H1 (cell line): Measurements from ENCODE around the gene FREM1. TPM values are rescaled to one million over a fixed set of nuclear protein-coding genes. Genes with fewer than 3 reads are reported as not detected.

Experiments
- CTCF ChIA-PET: fragments of 300-600 bp; sonication (Branson Sonifier 250); formaldehyde crosslinking; loops from one replicate; lab custom pipeline; 2021; ENCODE audit not compliant: partially characterized antibody; lab: Charles Lee
- POLR2A ChIA-PET: fragments of 300-600 bp; sonication (Branson Sonifier 250); formaldehyde crosslinking; loops from one replicate; lab custom pipeline; 2021; ENCODE audit warnings: inconsistent platforms; ENCODE audit not compliant: partially characterized antibody; lab: Charles Lee
- DNase-seq, 2 experiments: peaks; one replicate each; pipeline versions ENCODE4 v3.0.0 to v3.0.0-alpha.2; 2010 to 2022; ENCODE audit warnings: low spot score in 2 of 2, low read depth in 1 of 2, mixed read lengths in 1 of 2
- FAIRE-seq: peaks from 2 replicates; lab custom pipeline; 2011; peaks lifted over from hg19 to GRCh38; lab: Jason Lieb, UNC
- H2AFZ ChIP-seq: 2 replicates; pipeline ENCODE4 v1.8.1; 2012; ENCODE audit warnings: low read length, inconsistent platforms
- H2AK5ac ChIP-seq: 2 replicates; pipeline ENCODE4 v1.6.1; 2013; ENCODE audit warnings: low read depth, low read length
- H2BK120ac ChIP-seq: replicated peaks from 2 replicates; pipeline ENCODE3; 2013; ENCODE audit warnings: low read depth, low read length, inconsistent platforms
- H2BK12ac ChIP-seq: 2 replicates; pipeline ENCODE4 v1.6.1; 2013; ENCODE audit warnings: low read depth, low read length
- H2BK15ac ChIP-seq: 2 replicates; pipeline ENCODE4 v1.6.1; 2013; ENCODE audit warnings: low read length
- H2BK20ac ChIP-seq: 2 replicates; pipeline ENCODE4 v1.6.1; 2013; ENCODE audit warnings: low read length
- H2BK5ac ChIP-seq: 2 replicates; pipeline ENCODE4 v1.6.1; 2013; ENCODE audit warnings: low read depth, low read length
- H3K14ac ChIP-seq: 2 replicates; pipeline ENCODE4 v1.6.1; 2013; ENCODE audit warnings: inconsistent platforms; ENCODE audit not compliant: insufficient read length
- H3K18ac ChIP-seq: 2 replicates; pipeline ENCODE4 v1.6.1; 2013; ENCODE audit warnings: low read length; ENCODE audit errors: extremely low read depth
- H3K23ac ChIP-seq: 2 replicates; pipeline ENCODE4 v1.6.1; 2013; ENCODE audit warnings: inconsistent platforms; ENCODE audit not compliant: insufficient read length
- H3K23me2 ChIP-seq: 2 replicates; pipeline ENCODE4 v1.6.1; 2013; ENCODE audit warnings: low read depth, low read length
- H3K27ac ChIP-seq: 2 replicates; pipeline ENCODE4 v1.6.1; 2011; ENCODE audit warnings: low read depth, low read length, inconsistent platforms
- H3K27me3 ChIP-seq, 4 experiments: replicated peaks in 1 of 4; 1 replicate in 1 of 4; 2 replicates in 3 of 4; pipeline versions ENCODE4 v1.6.1 to v1.8.1; 2011 to 2013; ENCODE audit warnings: low read length in 3 of 4, mild to moderate bottlenecking in 3 of 4, inconsistent platforms in 2 of 4, mixed read lengths in 2 of 4, moderate library complexity in 1 of 4; ENCODE audit not compliant: control insufficient read depth in 3 of 4, insufficient read depth in 3 of 4; ENCODE audit errors: extremely low read depth in 1 of 4
- H3K36me3 ChIP-seq, 4 experiments: 2 replicates each; pipeline versions ENCODE4 v1.6.1 to v1.8.1; 2011 to 2013; ENCODE audit warnings: mild to moderate bottlenecking in 4 of 4, low read length in 3 of 4, moderate library complexity in 2 of 4, control low read depth in 1 of 4, inconsistent platforms in 1 of 4; ENCODE audit not compliant: insufficient read depth in 4 of 4, control insufficient read depth in 2 of 4
- H3K4ac ChIP-seq: replicated peaks from 2 replicates; pipeline ENCODE3; 2013; ENCODE audit warnings: low read length, low read depth, mixed read lengths, inconsistent platforms; ENCODE audit not compliant: insufficient read length
- H3K4me1 ChIP-seq, 4 experiments: replicated peaks in 1 of 4; 1 replicate in 1 of 4; 2 replicates in 3 of 4; pipeline versions ENCODE4 v1.6.1 to v1.8.1; 2011 to 2013; ENCODE audit warnings: low read length in 3 of 4, inconsistent platforms in 2 of 4, mixed read lengths in 1 of 4; ENCODE audit not compliant: insufficient read depth in 4 of 4, control insufficient read depth in 3 of 4
- H3K4me2 ChIP-seq, 2 experiments: 2 replicates each; pipeline versions ENCODE4 v1.6.1 to v1.8.1; 2011 to 2013; ENCODE audit warnings: low read depth in 2 of 2, low read length in 2 of 2, control low read depth in 1 of 2, inconsistent platforms in 1 of 2, mild to moderate bottlenecking in 1 of 2; ENCODE audit not compliant: insufficient read depth in 1 of 2
- H3K4me3 ChIP-seq, 4 experiments: fragments of 200-600, 300-600 bp in 1 of 4; sonication (generic), shearing (Covaris generic), sonication (Bioruptor Twin) in 1 of 4; 2 replicates each; pipeline versions ENCODE4 v1.5.1 to v1.8.1; 2011 to 2016; ENCODE audit warnings: low read length in 4 of 4, low read depth in 3 of 4, control low read depth in 2 of 4, inconsistent platforms in 2 of 4, mild to moderate bottlenecking in 2 of 4, mixed read lengths in 1 of 4, moderate library complexity in 1 of 4; ENCODE audit not compliant: insufficient read depth in 2 of 4; ENCODE audit errors: extremely low read depth in 1 of 4
- H3K56ac ChIP-seq: replicated peaks from 2 replicates; pipeline ENCODE3; 2013; ENCODE audit warnings: low read depth, mild to moderate bottlenecking, mixed read lengths, low read length, inconsistent platforms; ENCODE audit not compliant: insufficient read length
- H3K79me1 ChIP-seq: 2 replicates; pipeline ENCODE4 v1.6.1; 2013; ENCODE audit warnings: low read depth, low read length, control low read depth
- H3K79me2 ChIP-seq, 2 experiments: 2 replicates each; pipeline versions ENCODE4 v1.6.1 to v1.8.1; 2012 to 2013; ENCODE audit warnings: low read length in 2 of 2, mild to moderate bottlenecking in 2 of 2, inconsistent platforms in 1 of 2; ENCODE audit not compliant: insufficient read depth in 2 of 2, control insufficient read depth in 1 of 2
- H3K9ac ChIP-seq, 4 experiments: replicated peaks in 1 of 4; 1 replicate in 1 of 4; 2 replicates in 3 of 4; pipeline versions ENCODE4 v1.6.1 to v1.8.1; 2011 to 2013; ENCODE audit warnings: low read depth in 3 of 4, low read length in 3 of 4, control low read depth in 2 of 4, mild to moderate bottlenecking in 2 of 4, moderate library complexity in 2 of 4, inconsistent platforms in 1 of 4; ENCODE audit errors: extremely low read depth in 1 of 4
- H3K9me3 ChIP-seq, 2 experiments: 2 replicates each; pipeline versions ENCODE4 v1.6.1 to v1.8.1; 2012 to 2013; ENCODE audit warnings: mild to moderate bottlenecking in 2 of 2, moderate library complexity in 2 of 2, control low read depth in 1 of 2, inconsistent platforms in 1 of 2, low read depth in 1 of 2, low read length in 1 of 2, mixed read lengths in 1 of 2; ENCODE audit not compliant: insufficient read depth in 2 of 2
- H4K20me1 ChIP-seq, 2 experiments: replicated peaks in 1 of 2; 2 replicates each; pipeline versions ENCODE3 to v1.8.1; 2011 to 2013; ENCODE audit warnings: inconsistent platforms in 2 of 2, low read length in 2 of 2, mild to moderate bottlenecking in 1 of 2; ENCODE audit not compliant: insufficient read depth in 2 of 2, control insufficient read depth in 1 of 2
- H4K5ac ChIP-seq: 2 replicates; pipeline ENCODE4 v1.6.1; 2013; ENCODE audit warnings: low read length, low read depth, mixed read lengths, inconsistent platforms; ENCODE audit not compliant: insufficient read length
- H4K8ac ChIP-seq: 2 replicates; pipeline ENCODE4 v1.8.0; 2013; ENCODE audit warnings: mild to moderate bottlenecking, moderate library complexity, low read length, inconsistent platforms; ENCODE audit not compliant: insufficient read depth; ENCODE audit errors: extremely low read depth
- H4K91ac ChIP-seq: replicated peaks from 2 replicates; pipeline ENCODE3; 2013; ENCODE audit warnings: low read length, mixed read lengths, inconsistent platforms; ENCODE audit not compliant: insufficient read length
- CHD1 ChIP-seq: IDR thresholded peaks from 2 replicates; pipeline ENCODE4 v1.6.1; 2012; ENCODE audit warnings: low read depth, low read length, improper control_type of control experiment
- HDAC2 ChIP-seq, 2 experiments: fragments of 300-600 bp in 1 of 2; sonication (generic) in 1 of 2; IDR thresholded peaks; 2 replicates each; pipeline ENCODE4 v1.6.1; 2011 to 2012; ENCODE audit warnings: low read depth in 2 of 2, low read length in 2 of 2, mild to moderate bottlenecking in 2 of 2, moderate library complexity in 2 of 2, borderline replicate concordance in 1 of 2, inconsistent platforms in 1 of 2
- JUN ChIP-seq: IDR thresholded peaks from 2 replicates; pipeline ENCODE4 v1.6.1; 2011; ENCODE audit warnings: low read depth, mild to moderate bottlenecking, improper control_type of control experiment, low read length
- RFX5 ChIP-seq: IDR thresholded peaks from 2 replicates; pipeline ENCODE4 v1.6.1; 2011; ENCODE audit warnings: low read depth, low read length, improper control_type of control experiment, borderline replicate concordance
- SRF ChIP-seq: IDR thresholded peaks from 2 replicates; pipeline ENCODE4 v1.6.1; 2011; ENCODE audit warnings: mild to moderate bottlenecking, low read depth, low read length, moderate library complexity
- WGBS, 2 experiments: shearing (Covaris generic) in 1 of 2; methylation state at CpG; one replicate each; pipeline versions ENCODE4 v1.1.6 to v1.1.7; 2013 to 2015; ENCODE audit warnings: low lambda C conversion rate in 2 of 2, mixed read lengths in 2 of 2, inconsistent platforms in 1 of 2, low coverage in 1 of 2, missing lambda C conversion rate in 1 of 2; ENCODE audit not compliant: insufficient replicate concordance in 2 of 2, insufficient coverage in 1 of 2, insufficient read length in 1 of 2; ENCODE audit errors: extremely low coverage in 1 of 2, missing lambda C conversion rate in 1 of 2; 5-methylcytosine and 5-hydroxymethylcytosine counted together
- polyA plus RNA-seq, 7 experiments: library from polyadenylated mRNA; depleted of rRNA in 3 of 7; stranded (reverse) in 5 of 7; unstranded in 2 of 7; fragments of >200 nt in 5 of 7; fragments of 200-250 nt in 2 of 7; gene quantifications; 1 replicate in 5 of 7; 2 replicates in 1 of 7; 4 replicates in 1 of 7; pipeline versions ENCODE4 v1.2.1 to v1.2.3, GENCODE V29; 2011 to 2013; ENCODE audit warnings: missing spikeins in 2 of 7, mixed read lengths in 2 of 7
- total RNA-seq: library from RNA; stranded (reverse); fragmentation: NEBNext Ultra II Directional; extraction: Animal tissue kit (Norgen Biotek cat#: 25700); gene quantifications from 2 replicates; pipeline ENCODE4 v1.2.1, GENCODE V29; 2021
- TF ChIP-seq, protein P1 (sequence below): IDR thresholded peaks from 2 replicates; pipeline ENCODE4 v1.6.1; 2012; ENCODE audit warnings: inconsistent platforms

The FREM1 gene
- total and polyA plus RNA-seq, 2 of the 8 experiments (the other 6 are each of a cell fraction or from before 2014, with no cell fraction given), result 2.6 to 3.1 TPM

GRCh38 chr9:14780251-14780650 is 130.0 kb downstream of the FREM1 start:
- DNase-seq, result no peak
- H2BK12ac ChIP-seq, result no peak overlapping the region
- ChIA-PET CTCF (interaction anchor here (0.7 to 2.5 kb wide), 5 partner anchors 12 to 356 kb away, joined by 3 to 7 read pairs (median 4); no protein-coding TSS in a partner anchor), POLR2A (interaction anchor here (1.1 kb wide), 1 partner anchor 87 kb away, joined by 3 read pairs; the partner anchor contains the start of gene ZDHHC21)
- no peak overlapping the region for H3K27ac ChIP-seq
- H2BK5ac ChIP-seq, result no peak overlapping the region
- H3K4ac ChIP-seq, result no peak overlapping the region
- H3K4me3 ChIP-seq, result no peak overlapping the region
- H2BK120ac ChIP-seq, result no peak overlapping the region
- H2AK5ac ChIP-seq, result no peak overlapping the region
- no peak overlapping the region for H4K5ac ChIP-seq
- no peak overlapping the region for H3K23ac ChIP-seq
- H3K18ac ChIP-seq, result no peak overlapping the region
- no peaks in the 10 kb centered on the region for H4K20me1 ChIP-seq
- H2BK20ac ChIP-seq, result no peak overlapping the region
- TF ChIP-seq HDAC2 (IDR thresholded peaks at IDR 0.05; ENCODE audit: borderline replicate concordance in 1 of 2, low read depth in 2 of 2, low read length in 2 of 2), result no peak
- no peak for TF ChIP-seq SRF
- TF ChIP-seq, protein P1, sequence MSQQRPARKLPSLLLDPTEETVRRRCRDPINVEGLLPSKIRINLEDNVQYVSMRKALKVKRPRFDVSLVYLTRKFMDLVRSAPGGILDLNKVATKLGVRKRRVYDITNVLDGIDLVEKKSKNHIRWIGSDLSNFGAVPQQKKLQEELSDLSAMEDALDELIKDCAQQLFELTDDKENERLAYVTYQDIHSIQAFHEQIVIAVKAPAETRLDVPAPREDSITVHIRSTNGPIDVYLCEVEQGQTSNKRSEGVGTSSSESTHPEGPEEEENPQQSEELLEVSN, result no peak
- no peak for TF ChIP-seq RFX5
- no peak for TF ChIP-seq CHD1
- no peak for TF ChIP-seq JUN
- H4K8ac ChIP-seq, result no peak overlapping the region
- H2BK15ac ChIP-seq, result no peak overlapping the region
- peaks cover 0 to 4% (median 0%) of the 10 kb centered on the region in 4 experiments; a peak in 2 of 7 replicates for H3K4me1 ChIP-seq
- H4K91ac ChIP-seq, result no peak overlapping the region
- no peaks in the 10 kb centered on the region for H3K79me2 ChIP-seq
- H3K9me3 ChIP-seq, result no peaks in the 10 kb centered on the region
- H3K9ac ChIP-seq, result no peak overlapping the region
- H3K14ac ChIP-seq, result no peak overlapping the region
- H2AFZ ChIP-seq, result no peak overlapping the region
- H3K36me3 ChIP-seq, result no peaks in the 10 kb centered on the region
- H3K4me2 ChIP-seq, result no peak overlapping the region
- no peak overlapping the region for H3K56ac ChIP-seq
- no peaks in the 10 kb centered on the region for H3K23me2 ChIP-seq
- no peaks in the 10 kb centered on the region for H3K79me1 ChIP-seq
- WGBS, 2 experiments, result 88% methylated on average over 5 of the region's 5 CpGs; no CpG with 5 or more reads in 1 of the 2 experiments
- FAIRE-seq, result no peak
- no peaks in the 10 kb centered on the region for H3K27me3 ChIP-seq
